ENCODE data around the gene SESN3.
"Not testable (repeated sequence)": the region's sequence is repeated elsewhere in the genome, so short reads cannot be mapped to it uniquely, and the experiment has no call there.

SESN3 gene

GRCh38 chr11:95222817-95223216 is 8.2 kb downstream of the SESN3 start:
- in situ Hi-C loops (cut with MboI; ENCODE audit: low sequenced_read_pairs): no loop called here

DNA sequence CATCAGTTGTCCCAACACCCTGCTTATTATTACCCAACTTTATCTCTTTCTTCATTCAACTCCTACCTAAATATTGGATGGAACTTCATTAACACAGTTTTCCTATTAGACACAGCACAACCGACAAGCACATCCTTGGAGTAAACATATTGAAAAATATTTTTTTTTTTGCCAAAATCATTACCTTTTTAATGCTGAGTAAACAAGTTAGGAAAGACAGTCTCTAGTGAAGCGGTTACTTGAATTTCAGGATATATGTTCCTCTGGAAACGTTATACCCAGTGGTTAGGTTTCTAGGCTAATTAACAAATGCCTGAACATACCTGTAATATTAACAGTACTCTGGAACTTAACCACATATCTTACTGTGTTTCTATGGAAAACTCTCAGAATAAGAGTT is 11.4 kb downstream of the SESN3 start:
- in situ Hi-C loops (cut with MboI; ENCODE audit: low sequenced_read_pairs): no loop called here

DNA sequence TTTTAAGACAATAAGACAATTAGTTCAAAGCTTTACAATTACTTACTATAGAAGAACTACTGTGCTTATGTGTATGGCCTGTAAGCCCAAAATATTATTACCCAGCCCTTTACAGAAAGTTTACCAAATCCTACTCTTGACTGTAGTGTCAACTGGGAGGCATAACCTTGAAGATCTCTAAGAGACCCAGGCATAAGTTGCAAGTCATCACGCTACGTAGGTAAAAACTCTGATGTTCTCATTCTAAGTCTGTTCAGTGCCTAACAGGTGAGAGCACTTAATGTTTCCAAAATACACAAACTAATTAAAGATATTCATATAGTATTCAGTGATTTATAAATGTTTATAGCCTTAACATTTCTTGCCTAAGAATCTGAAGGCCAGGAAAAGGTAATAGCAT is 12.9 kb downstream of the SESN3 start:
- in situ Hi-C loops (cut with MboI; ENCODE audit: low sequenced_read_pairs): no loop called here

- in situ Hi-C loops (cut with MboI; ENCODE audit: low sequenced_read_pairs): no loop called here
These were observed 18.4 kb downstream of the SESN3 start for GRCh38 chr11:95212609-95213008.

GRCh38 chr11:95209535-95209934 is 21.5 kb downstream of the SESN3 start:
- in situ Hi-C loops (cut with MboI; ENCODE audit: low sequenced_read_pairs): not testable (repeated sequence)

DNA sequence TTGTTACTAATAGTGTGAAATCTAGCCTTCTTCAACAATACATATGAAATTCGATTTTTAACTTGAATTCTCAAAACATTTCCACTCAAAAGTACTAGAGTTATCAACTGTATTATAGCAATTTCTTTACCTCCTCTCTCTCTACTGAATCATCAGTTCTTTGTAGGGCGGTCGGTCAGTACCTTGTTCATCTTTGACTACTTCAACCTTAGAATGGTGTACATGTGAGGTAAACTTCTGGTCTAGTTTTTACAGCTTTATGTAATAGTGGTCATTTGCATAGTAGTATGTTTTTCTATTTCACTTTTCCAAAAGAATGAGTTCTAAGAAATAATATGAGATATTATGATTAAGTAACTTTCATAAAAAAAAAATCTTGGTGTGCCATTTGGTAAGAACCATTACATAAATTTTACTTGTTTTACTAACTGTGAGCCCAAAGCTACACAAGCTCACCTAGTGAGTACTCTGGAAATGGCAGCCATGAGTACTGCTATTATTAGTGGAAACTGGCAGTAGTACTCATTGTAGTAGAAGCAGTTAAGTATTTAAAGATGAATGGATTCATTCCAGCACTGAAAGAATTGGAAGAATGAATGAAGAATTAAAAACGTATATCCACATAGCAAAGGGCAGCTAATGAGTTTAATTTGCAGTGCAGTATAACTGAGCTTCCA is 30.1 kb downstream of the SESN3 start:
- in situ Hi-C loops (cut with MboI; ENCODE audit: low sequenced_read_pairs): no loop called here

- in situ Hi-C loops (cut with MboI; ENCODE audit: low sequenced_read_pairs): no loop called here
These were observed 35.2 kb downstream of the SESN3 start for GRCh38 chr11:95195831-95196230.

- in situ Hi-C loops (cut with MboI; ENCODE audit: low sequenced_read_pairs): no loop called here
These were observed 37.5 kb downstream of the SESN3 start for GRCh38 chr11:95193541-95193940.

GRCh38 chr11:95192717-95193116 is 38.3 kb downstream of the SESN3 start:
- in situ Hi-C loops (cut with MboI; ENCODE audit: low sequenced_read_pairs): no loop called here

GRCh38 chr11:95187723-95188122 is 43.3 kb downstream of the SESN3 start:
- in situ Hi-C loops (cut with MboI; ENCODE audit: low sequenced_read_pairs): no loop called here

DNA sequence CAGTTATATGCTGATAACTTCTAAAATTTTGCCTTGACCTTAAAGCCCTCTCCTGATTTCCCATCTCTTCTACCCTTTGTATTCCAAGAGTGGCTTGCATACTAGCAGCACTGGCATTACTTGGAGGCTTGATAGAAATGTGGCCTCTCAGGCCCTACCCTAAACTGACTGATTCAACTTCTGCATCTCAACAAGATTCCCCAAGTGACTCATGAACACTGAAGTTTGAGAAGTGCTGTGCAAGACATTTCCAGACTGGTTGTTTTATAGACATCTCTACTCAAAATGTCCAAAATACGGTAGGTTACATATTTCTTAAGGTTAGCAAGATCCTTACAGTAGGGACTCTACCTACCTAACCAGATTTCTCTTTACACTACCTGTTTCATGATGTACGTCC is 48.6 kb downstream of the SESN3 start:
- in situ Hi-C loops (cut with MboI; ENCODE audit: low sequenced_read_pairs): no loop called here

- in situ Hi-C loops (cut with MboI; ENCODE audit: low sequenced_read_pairs): no loop called here
These were observed 55.1 kb downstream of the SESN3 start for GRCh38 chr11:95175818-95176380.

- in situ Hi-C loops (cut with MboI; ENCODE audit: low sequenced_read_pairs): no loop called here
These were observed 60.7 kb downstream of the SESN3 start for GRCh38 chr11:95170294-95170693.

DNA sequence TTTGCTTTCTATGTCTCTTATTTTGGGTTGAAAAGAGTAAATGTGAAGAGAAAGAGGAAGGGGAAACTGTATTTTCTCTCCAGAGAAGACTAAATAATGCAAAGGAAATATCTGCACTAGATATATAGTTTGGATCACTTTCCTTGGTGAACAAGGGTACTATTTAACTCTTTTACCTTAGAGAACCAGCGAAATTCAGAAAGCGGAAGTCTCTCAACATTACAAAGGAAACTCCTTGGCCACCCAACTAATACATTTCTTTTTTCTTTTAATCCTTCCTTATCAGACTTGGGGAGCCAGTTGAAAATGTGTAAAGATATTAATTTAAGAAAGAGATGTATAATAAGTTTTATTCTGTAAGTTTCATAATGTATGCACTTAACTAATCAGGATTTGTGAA is 64.2 kb downstream of the SESN3 start:
- in situ Hi-C loops (cut with MboI; ENCODE audit: low sequenced_read_pairs): no loop called here

DNA sequence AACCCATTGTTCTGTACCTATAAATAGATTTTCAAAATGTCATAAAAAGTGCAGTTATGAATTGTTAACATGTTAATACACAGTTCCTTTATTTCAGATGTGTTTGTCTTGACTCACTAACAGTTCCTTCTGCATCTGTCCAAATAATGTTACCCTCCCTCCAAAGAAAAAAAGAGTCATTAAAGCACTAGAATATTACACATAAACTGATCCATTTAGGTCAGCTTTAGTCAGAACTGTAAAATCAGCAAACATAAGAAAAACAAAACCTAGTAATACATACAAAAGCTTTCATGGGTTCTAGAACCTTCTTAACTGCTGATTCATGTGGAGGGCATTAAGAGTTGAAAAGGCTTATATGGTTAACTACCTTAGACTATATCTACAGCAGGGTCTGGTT is 65.4 kb downstream of the SESN3 start:
- in situ Hi-C loops (cut with MboI; ENCODE audit: low sequenced_read_pairs): no loop called here

- in situ Hi-C loops (cut with MboI; ENCODE audit: low sequenced_read_pairs): no loop called here
These were observed 67.9 kb downstream of the SESN3 start for GRCh38 chr11:95163106-95163505.

DNA sequence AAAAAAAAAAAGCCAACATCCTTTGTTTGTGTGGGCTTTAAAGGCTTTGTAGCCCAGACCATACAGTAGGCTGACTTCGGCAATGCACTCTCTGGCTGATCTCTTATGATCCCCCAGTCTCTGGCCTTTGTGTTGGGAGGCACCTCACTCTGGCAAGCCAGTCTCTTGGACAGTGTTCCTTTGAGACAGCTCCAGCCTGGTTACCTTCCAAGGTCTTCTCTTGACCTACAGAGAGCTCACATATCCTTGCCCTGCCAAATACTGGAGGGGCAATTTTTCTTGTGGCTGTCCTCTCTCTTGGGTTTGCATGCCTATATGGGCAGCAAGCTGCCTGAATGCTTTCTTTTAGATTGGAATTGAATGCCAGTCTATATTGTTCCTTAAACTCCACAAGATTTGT is 69.8 kb downstream of the SESN3 start:
- in situ Hi-C loops (cut with MboI; ENCODE audit: low sequenced_read_pairs): no loop called here

GRCh38 chr11:95157824-95158223 is 73.2 kb downstream of the SESN3 start:
- in situ Hi-C loops (cut with MboI; ENCODE audit: low sequenced_read_pairs): loop anchor here (10.0 kb wide), 2 partner anchors 547 to 607 kb away; no protein-coding TSS in a partner anchor

DNA sequence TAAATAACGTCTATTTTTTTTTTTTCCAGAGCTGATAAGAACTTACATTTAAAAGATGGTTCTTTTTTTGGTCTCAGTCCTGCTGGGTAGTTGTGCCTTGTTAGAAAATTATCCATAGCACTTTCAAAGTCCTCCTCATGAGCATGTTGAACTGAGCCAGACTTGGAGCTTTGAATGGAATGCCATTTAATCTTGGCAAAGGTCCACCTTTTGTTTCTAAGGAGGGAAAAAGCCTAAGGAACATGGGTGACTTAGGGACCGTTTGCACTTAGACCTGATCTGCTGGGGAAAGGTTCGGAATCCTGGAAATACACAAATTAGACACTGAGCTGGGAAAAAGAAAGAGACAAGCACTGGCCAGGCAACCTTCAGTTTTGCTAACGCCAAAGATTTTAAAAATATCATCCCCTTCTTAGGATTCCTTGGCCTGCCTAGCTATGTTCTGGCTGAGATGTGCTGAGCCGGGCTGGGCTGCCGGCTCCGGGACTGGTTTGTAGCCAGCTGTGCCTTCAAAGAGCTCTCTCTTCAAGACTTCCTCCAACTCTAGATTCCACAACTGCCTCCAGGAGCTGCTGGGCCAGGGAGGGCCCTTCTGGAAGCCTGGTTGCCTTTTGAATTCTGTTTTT is 74.0 kb downstream of the SESN3 start:
- in situ Hi-C loops (cut with MboI; ENCODE audit: low sequenced_read_pairs): loop anchor here (10.0 kb wide), 2 partner anchors 548 to 608 kb away; no protein-coding TSS in a partner anchor

DNA sequence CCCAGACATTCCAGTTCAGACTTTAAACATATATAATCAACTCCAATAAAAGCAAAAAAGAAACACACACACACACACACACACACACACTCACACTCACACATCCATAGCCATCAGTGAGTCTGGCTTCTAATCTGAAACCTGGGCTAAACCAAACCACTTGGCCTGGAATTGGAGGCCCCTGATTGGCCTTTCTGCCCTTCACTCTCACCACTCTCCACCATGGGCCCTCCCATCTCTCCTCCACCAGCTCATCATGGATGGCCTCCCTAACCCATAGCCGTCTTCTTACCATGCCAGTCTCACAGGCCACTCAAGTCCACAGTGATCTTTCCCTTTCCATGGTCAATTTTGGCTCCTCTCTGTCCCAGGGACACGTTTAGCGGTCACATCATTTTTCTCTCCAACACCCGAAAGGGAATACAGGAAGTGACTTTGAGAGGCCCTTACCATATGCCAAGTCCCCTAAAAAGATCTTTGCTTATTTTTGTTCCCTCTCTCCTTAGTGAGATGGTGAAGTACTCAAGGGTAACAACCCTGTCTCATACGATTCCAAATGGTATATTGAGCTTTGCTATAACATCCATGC is 74.8 kb downstream of the SESN3 start:
- in situ Hi-C loops (cut with MboI; ENCODE audit: low sequenced_read_pairs): loop anchor here (10.0 kb wide), 2 partner anchors 549 to 609 kb away; no protein-coding TSS in a partner anchor

- in situ Hi-C loops (cut with MboI; ENCODE audit: low sequenced_read_pairs): loop anchor here (10.0 kb wide), 2 partner anchors 549 to 609 kb away; no protein-coding TSS in a partner anchor
These were observed 75.6 kb downstream of the SESN3 start for GRCh38 chr11:95155385-95155784.

DNA sequence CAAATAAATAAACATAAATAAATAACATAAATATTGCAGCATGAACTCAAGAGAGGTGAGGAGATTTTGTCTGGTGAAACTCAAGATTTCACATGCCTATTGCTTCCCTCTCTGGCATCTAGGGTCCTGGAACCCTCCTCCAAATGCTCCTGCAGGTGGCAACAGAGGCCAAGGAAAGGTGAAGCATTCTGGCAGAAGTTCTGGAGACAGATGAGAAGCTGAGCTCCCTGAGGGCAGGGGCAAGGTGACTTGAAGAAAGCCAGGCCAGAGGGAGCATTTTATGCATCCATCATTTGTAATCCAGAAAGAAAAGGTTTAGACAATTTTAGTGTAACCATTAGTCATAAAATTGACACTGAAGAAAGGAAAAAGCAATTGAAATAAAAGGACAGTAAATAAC is 76.5 kb downstream of the SESN3 start:
- in situ Hi-C loops (cut with MboI; ENCODE audit: low sequenced_read_pairs): loop anchor here (10.0 kb wide), 2 partner anchors 550 to 610 kb away; no protein-coding TSS in a partner anchor
